A673 (cell line): Measurements from ENCODE around the gene CTNNBL1. TPM values are rescaled to one million over a fixed set of nuclear protein-coding genes. Genes with fewer than 3 reads are reported as not detected.

Experiments used
- BruUV-seq: library from RNA; stranded (reverse); fragments of 400-500 nt; replicated peaks from 2 replicates; lab custom pipeline; 2021; lab: Mats Ljungman, UMichigan
- CTCF ChIA-PET: fragments of 300-600 bp; sonication (Branson Sonifier 250); formaldehyde crosslinking; loops from one replicate; lab custom pipeline; 2022; ENCODE audit warnings: antibody characterized with exemption; lab: Charles Lee
- POLR2A ChIA-PET: fragments of 300-600 bp; sonication (Branson Sonifier 250); formaldehyde crosslinking; loops from one replicate; lab custom pipeline; 2022; ENCODE audit warnings: antibody characterized with exemption; ENCODE audit not compliant: low non-redundant PET; lab: Charles Lee
- DNase-seq: peaks from one replicate; pipeline ENCODE4 v3.0.0-alpha.2; 2015; ENCODE audit warnings: low spot score
- H3K27ac ChIP-seq: fragments of 200-600 bp; sonication (generic); 2 replicates; pipeline ENCODE4 v1.5.1; 2016; ENCODE audit warnings: mixed run types, low read depth, mild to moderate bottlenecking, mixed read lengths, antibody characterized with exemption, low read length; ENCODE audit not compliant: poor library complexity, severe bottlenecking
- H3K27me3 ChIP-seq: fragments of 200-600 bp; sonication (generic); replicated peaks from 2 replicates; pipeline ENCODE4 v1.6.1; 2017; ENCODE audit warnings: mixed run types, low read depth, mild to moderate bottlenecking, mixed read lengths, antibody characterized with exemption, low read length; ENCODE audit not compliant: insufficient read depth, poor library complexity
- H3K36me3 ChIP-seq: fragments of 200-600 bp; sonication (generic); 2 replicates; pipeline ENCODE4 v1.6.1; 2016; ENCODE audit warnings: mixed run types, mild to moderate bottlenecking, mixed read lengths, antibody characterized with exemption, low read length; ENCODE audit not compliant: insufficient read depth, poor library complexity, severe bottlenecking
- H3K4me1 ChIP-seq: fragments of 200-600 bp; sonication (generic); 2 replicates; pipeline ENCODE4 v1.6.1; 2017; ENCODE audit warnings: mixed run types, mild to moderate bottlenecking, mixed read lengths, antibody characterized with exemption, low read length; ENCODE audit not compliant: insufficient read depth, poor library complexity, severe bottlenecking
- H3K4me3 ChIP-seq: fragments of 200-600 bp; sonication (generic); 2 replicates; pipeline ENCODE4 v1.5.1; 2016; ENCODE audit warnings: low read depth, mixed run types, mild to moderate bottlenecking, mixed read lengths, low read length; ENCODE audit not compliant: poor library complexity, severe bottlenecking
- H3K9me3 ChIP-seq: fragments of 200-600 bp; sonication (generic); 2 replicates; pipeline ENCODE4 v1.6.1; 2016; ENCODE audit warnings: mixed run types, low read depth, mild to moderate bottlenecking, mixed read lengths, antibody characterized with exemption, low read length; ENCODE audit not compliant: poor library complexity, severe bottlenecking
- EZH2 ChIP-seq: fragments of 200-600 bp; sonication (generic); IDR thresholded peaks from 2 replicates; pipeline ENCODE4 v1.6.1; 2017; ENCODE audit warnings: borderline replicate concordance, low read depth, mild to moderate bottlenecking, mixed read lengths, antibody characterized with exemption, low read length; ENCODE audit not compliant: poor library complexity, severe bottlenecking
- intact Hi-C: fragments of 100-400 bp; cut with micrococcal nuclease; formaldehyde crosslinking; loops from one replicate; pipeline ENCODE4 v1.10.0; 2022; ENCODE audit not compliant: unreplicated experiment
- total RNA-seq: library from RNA; stranded (reverse); gene quantifications from 2 replicates; pipeline ENCODE4 v1.2.3, GENCODE V29; 2021
- TF ChIP-seq, protein P1 (sequence below): fragments of 300-800, 200-600 bp; sonication (generic); conservative IDR thresholded peaks from 2 replicates; pipeline ENCODE4 v1.5.1; 2017; ENCODE audit warnings: low read depth, mild to moderate bottlenecking, antibody characterized with exemption, low read length, moderate library complexity, mixed read lengths

Gene CTNNBL1
- total RNA-seq, 1 experiment from 2014 or later = 88.5 TPM

DNA sequence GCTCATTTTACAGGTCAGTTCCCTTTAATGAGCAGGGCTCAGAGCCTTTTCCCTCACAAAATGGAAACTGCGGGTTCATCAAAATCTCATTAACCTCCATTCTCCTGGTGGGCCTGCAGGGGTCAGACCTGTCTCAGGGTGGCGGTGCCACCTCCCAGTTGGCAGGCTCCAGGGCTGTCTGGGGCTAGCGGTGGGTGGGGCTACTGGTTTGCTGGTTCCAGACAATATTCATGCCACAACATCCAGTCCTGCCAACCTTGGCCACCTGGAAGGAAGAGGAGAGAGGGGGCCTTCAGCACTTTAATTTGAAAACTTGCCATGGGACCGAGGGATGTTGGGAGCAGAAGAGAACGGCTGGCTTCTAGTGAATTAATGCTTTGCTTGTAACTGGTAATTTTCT is 41.9 kb upstream of the CTNNBL1 start:
- H3K27me3 ChIP-seq = no peaks in the 10 kb centered on the region
- CTCF ChIA-PET = interaction anchor here (1.1 kb wide), 1 partner anchor 341 kb away, joined by 7 read pairs; no protein-coding TSS in a partner anchor
- no TSS peak for BruUV-seq
- H3K4me1 ChIP-seq = no peaks in the 10 kb centered on the region
- H3K36me3 ChIP-seq = no peaks in the 10 kb centered on the region
- intact Hi-C loops = loop anchor here (5.0 to 10.0 kb wide), 2 partner anchors 243 to 330 kb away; no protein-coding TSS in a partner anchor
- no peak for TF ChIP-seq EZH2
- TF ChIP-seq, protein P1, sequence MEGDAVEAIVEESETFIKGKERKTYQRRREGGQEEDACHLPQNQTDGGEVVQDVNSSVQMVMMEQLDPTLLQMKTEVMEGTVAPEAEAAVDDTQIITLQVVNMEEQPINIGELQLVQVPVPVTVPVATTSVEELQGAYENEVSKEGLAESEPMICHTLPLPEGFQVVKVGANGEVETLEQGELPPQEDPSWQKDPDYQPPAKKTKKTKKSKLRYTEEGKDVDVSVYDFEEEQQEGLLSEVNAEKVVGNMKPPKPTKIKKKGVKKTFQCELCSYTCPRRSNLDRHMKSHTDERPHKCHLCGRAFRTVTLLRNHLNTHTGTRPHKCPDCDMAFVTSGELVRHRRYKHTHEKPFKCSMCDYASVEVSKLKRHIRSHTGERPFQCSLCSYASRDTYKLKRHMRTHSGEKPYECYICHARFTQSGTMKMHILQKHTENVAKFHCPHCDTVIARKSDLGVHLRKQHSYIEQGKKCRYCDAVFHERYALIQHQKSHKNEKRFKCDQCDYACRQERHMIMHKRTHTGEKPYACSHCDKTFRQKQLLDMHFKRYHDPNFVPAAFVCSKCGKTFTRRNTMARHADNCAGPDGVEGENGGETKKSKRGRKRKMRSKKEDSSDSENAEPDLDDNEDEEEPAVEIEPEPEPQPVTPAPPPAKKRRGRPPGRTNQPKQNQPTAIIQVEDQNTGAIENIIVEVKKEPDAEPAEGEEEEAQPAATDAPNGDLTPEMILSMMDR = peak; percentile 65
- no peak overlapping the region for H3K27ac ChIP-seq
- no peaks in the 10 kb centered on the region for H3K9me3 ChIP-seq
- H3K4me3 ChIP-seq = no peak overlapping the region
- POLR2A ChIA-PET = no interaction called here
- peak; percentile 67 for DNase-seq

DNA sequence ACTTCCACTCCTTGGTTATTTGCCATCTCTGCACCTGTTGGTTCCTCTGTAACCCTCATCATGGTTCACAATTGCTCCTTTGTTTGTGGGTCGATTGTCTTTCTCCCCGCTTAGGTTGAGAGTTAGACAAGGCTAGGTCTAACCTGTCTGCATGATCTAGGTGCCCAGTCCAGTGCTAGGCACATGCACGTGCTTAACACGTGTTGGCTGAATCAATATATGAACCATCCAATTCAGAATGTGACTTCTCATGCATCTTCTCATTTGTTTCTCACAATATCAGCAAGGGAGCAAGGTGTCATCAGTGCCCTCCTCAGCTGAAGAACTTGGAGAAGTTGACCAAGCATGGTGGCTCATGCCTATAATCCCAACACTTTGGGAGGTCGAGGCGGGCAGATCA is 36.9 kb upstream of the CTNNBL1 start:
- POLR2A ChIA-PET = no interaction called here
- no peaks in the 10 kb centered on the region for H3K4me1 ChIP-seq
- no peak for TF ChIP-seq EZH2
- TF ChIP-seq, protein P1 = no peak
- CTCF ChIA-PET = no interaction called here
- no peaks in the 10 kb centered on the region for H3K27me3 ChIP-seq
- no peaks in the 10 kb centered on the region for H3K9me3 ChIP-seq
- no TSS peak for BruUV-seq
- H3K36me3 ChIP-seq = no peaks in the 10 kb centered on the region
- intact Hi-C loops = loop anchor here (10.0 kb wide), 1 partner anchor 238 kb away; no protein-coding TSS in a partner anchor
- no peak overlapping the region for H3K4me3 ChIP-seq
- no peak for DNase-seq
- H3K27ac ChIP-seq = no peak overlapping the region

DNA sequence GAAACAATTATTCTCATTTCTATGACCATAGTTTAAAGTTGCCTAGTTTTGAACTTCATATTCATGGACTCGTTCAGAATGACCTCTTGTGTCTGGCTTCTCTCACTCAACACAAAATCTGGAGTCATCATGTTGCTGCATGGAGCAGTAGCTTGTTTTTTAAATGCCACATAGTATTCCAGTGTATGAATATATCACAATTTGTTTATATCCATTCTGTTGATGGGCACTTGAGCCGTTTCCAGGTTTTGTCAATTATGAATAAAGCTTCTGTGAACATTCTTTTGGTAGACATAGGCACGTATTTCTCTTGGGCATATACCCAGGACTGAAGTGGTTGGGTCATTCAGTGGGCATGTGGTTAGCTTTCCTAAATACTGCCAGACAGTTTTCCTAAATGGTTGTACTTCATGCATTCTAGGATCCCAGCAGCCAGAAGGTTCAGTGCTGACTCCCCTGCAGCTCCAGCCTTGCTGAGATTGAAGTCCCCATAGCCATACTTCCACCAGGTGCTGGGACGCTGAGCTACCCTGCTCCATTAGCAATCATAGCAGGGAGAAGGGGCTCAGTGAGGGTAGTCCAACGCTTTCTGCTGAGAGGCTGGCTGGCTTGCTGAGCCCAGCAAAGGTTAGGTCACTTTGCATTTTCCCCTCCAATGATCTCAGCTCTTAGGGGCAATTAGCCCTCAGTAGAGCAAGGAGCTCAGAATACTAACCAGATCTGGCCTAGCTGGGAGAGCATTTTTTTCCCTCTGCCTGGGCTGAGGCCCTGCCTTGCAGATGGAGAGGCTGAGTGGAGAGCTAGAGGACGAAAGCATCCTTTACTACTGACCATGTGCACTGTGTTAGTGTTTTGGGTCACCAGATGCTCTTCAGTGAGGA is 35.7 kb upstream of the CTNNBL1 start:
- BruUV-seq = no TSS peak
- intact Hi-C loops = loop anchor here (10.0 kb wide), 1 partner anchor 237 kb away; no protein-coding TSS in a partner anchor
- Histone ChIP-seq H3K4me1 (no peaks in the 10 kb centered on the region), H3K36me3 (no peaks in the 10 kb centered on the region), H3K4me3 (no peak overlapping the region), H3K27me3 (no peaks in the 10 kb centered on the region), H3K27ac (no peak overlapping the region), H3K9me3 (no peaks in the 10 kb centered on the region)
- DNase-seq = no peak
- ChIA-PET CTCF (no interaction called here), POLR2A (no interaction called here)
- TF ChIP-seq, protein P1 = no peak
- TF ChIP-seq EZH2 = no peak
